GM12878 (cell line): ENCODE results near the gene GCC2. TPM values are rescaled to one million over a fixed set of nuclear protein-coding genes. Genes with fewer than 3 reads are reported as not detected.

Source experiments
- CHD1 ChIP-seq: IDR thresholded peaks from 2 replicates; pipeline ENCODE4 v1.6.1; 2012; ENCODE audit warnings: low read depth, low read length, improper control_type of control experiment
- ELK1 ChIP-seq: IDR thresholded peaks from 2 replicates; pipeline ENCODE4 v1.6.1; 2012; ENCODE audit warnings: low read depth, low read length, improper control_type of control experiment
- EP300 ChIP-seq, 2 experiments: fragments of 150-350 bp in 1 of 2; IDR thresholded peaks; 2 replicates each; pipeline ENCODE4 v1.6.1; 2011 to 2012; ENCODE audit warnings: low read depth in 2 of 2, low read length in 2 of 2, borderline replicate concordance in 1 of 2, improper control_type of control experiment in 1 of 2, inconsistent platforms in 1 of 2; ENCODE audit not compliant: control insufficient read depth in 1 of 2
- ETV6 ChIP-seq, 2 experiments: fragments of 450-650 bp in 1 of 2; IDR thresholded peaks in 1 of 2; conservative IDR thresholded peaks in 1 of 2; 2 replicates each; pipeline ENCODE4 v1.6.1; 2014; ENCODE audit warnings: antibody characterized with exemption in 1 of 2, borderline replicate concordance in 1 of 2, low read depth in 1 of 2, mild to moderate bottlenecking in 1 of 2, moderate library complexity in 1 of 2
- FOXM1 ChIP-seq: IDR thresholded peaks from 2 replicates; pipeline ENCODE4 v1.6.1; 2012; ENCODE audit warnings: low read depth, mild to moderate bottlenecking, inconsistent platforms, low read length, moderate library complexity
- HDAC2 ChIP-seq: fragments of 200-600 bp; sonication (generic); IDR thresholded peaks from 2 replicates; pipeline ENCODE4 v1.6.1; 2017
- HDAC6 ChIP-seq: fragments of 200-600 bp; sonication (generic); IDR thresholded peaks from one replicate; pipeline ENCODE4 v1.8.0; 2017; ENCODE audit warnings: antibody characterized with exemption; ENCODE audit not compliant: unreplicated experiment
- JUNB ChIP-seq: IDR thresholded peaks from 2 replicates; pipeline ENCODE4 v1.6.1; 2016; ENCODE audit warnings: antibody characterized with exemption, mild to moderate bottlenecking
- KAT2A ChIP-seq: conservative IDR thresholded peaks from 2 replicates; pipeline ENCODE4 v1.6.1; 2011; ENCODE audit warnings: low read depth, low read length; ENCODE audit not compliant: control insufficient read depth
- MYC ChIP-seq: IDR thresholded peaks from 2 replicates; pipeline ENCODE4 v1.6.1; 2011; ENCODE audit warnings: mild to moderate bottlenecking, low read length, moderate library complexity, inconsistent platforms; ENCODE audit not compliant: insufficient read depth, insufficient replicate concordance, insufficient read length, severe bottlenecking
- NR2F1 ChIP-seq: fragments of 450-650 bp; conservative IDR thresholded peaks from 2 replicates; pipeline ENCODE4 v1.6.1; 2017; ENCODE audit warnings: mild to moderate bottlenecking
- PBX3 ChIP-seq: IDR thresholded peaks from 2 replicates; pipeline ENCODE4 v1.6.1; 2011; ENCODE audit warnings: mild to moderate bottlenecking, low read depth, low read length, moderate library complexity; ENCODE audit not compliant: insufficient replicate concordance
- POLR2AphosphoS5 ChIP-seq: IDR thresholded peaks from 2 replicates; pipeline ENCODE4 v1.6.1; 2011; ENCODE audit warnings: mild to moderate bottlenecking, low read length, inconsistent platforms
- PRDM15 ChIP-seq: fragments of 450-650 bp; formaldehyde crosslinking; IDR thresholded peaks from 2 replicates; pipeline ENCODE4 v1.4.0; 2020; ENCODE audit warnings: mild to moderate bottlenecking, moderate library complexity
- RAD51 ChIP-seq: fragments of 450-650 bp; IDR thresholded peaks from 2 replicates; pipeline ENCODE4 v1.6.1; 2016; ENCODE audit warnings: moderate library complexity, mild to moderate bottlenecking, inconsistent platforms
- RELA ChIP-seq: fragments of 450-650 bp; IDR thresholded peaks from 2 replicates; pipeline ENCODE4 v1.8.0; 2014; ENCODE audit warnings: borderline replicate concordance; ENCODE audit not compliant: partially characterized antibody
- SMAD5 ChIP-seq: IDR thresholded peaks from 2 replicates; pipeline ENCODE4 v1.6.1; 2016; ENCODE audit warnings: antibody characterized with exemption, low read depth
- SMARCA5 ChIP-seq: fragments of 450-650 bp; IDR thresholded peaks from 2 replicates; pipeline ENCODE4 v1.6.1; 2017; ENCODE audit warnings: mild to moderate bottlenecking
- TARDBP ChIP-seq: IDR thresholded peaks from 2 replicates; pipeline ENCODE4 v1.6.1; 2016; ENCODE audit warnings: borderline replicate concordance
- YY1 ChIP-seq: IDR thresholded peaks from 2 replicates; pipeline ENCODE4 v1.6.1; 2011; ENCODE audit warnings: low read depth, mild to moderate bottlenecking, low read length
- ZNF274 ChIP-seq: IDR thresholded peaks from one replicate; pipeline ENCODE4 v1.8.0; 2011; ENCODE audit not compliant: insufficient read length, insufficient read depth
- polyA plus RNA-seq, 11 experiments: library from polyadenylated mRNA; depleted of rRNA in 4 of 11; unstranded in 6 of 11; stranded (reverse) in 5 of 11; fragments of >200 nt; fragmentation: Nextera tagmentation in 4 of 11; fragmentation: Illumina TruSeq in 1 of 11; extraction: Ambion mirVana in 4 of 11; extraction: Trizol in 1 of 11; gene quantifications; 1 replicate in 1 of 11; 2 replicates in 10 of 11; pipeline versions ENCODE4 v1.2.1 to v1.2.3, GENCODE V29; 2011 to 2016; ENCODE audit warnings: inconsistent platforms in 2 of 11, missing spikeins in 2 of 11, low read depth in 1 of 11
- total RNA-seq, 4 experiments: library from RNA; depleted of rRNA in 3 of 4; stranded (reverse); fragments of >200 nt in 3 of 4; fragmentation: Illumina TruSeq in 1 of 4; extraction: Trizol in 1 of 4; gene quantifications; 2 replicates each; pipeline versions ENCODE4 v1.2.1 to v1.2.3, GENCODE V29; 2013 to 2021
- TF ChIP-seq, protein P1 (sequence below): fragments of 450-650 bp; IDR thresholded peaks from 2 replicates; pipeline ENCODE4 v1.6.1; 2014; ENCODE audit warnings: mild to moderate bottlenecking
- TF ChIP-seq, protein P2 (sequence below): fragments of 450-650 bp; IDR thresholded peaks from 2 replicates; pipeline ENCODE4 v1.6.1; 2016; ENCODE audit warnings: mild to moderate bottlenecking

GCC2 gene
- total and polyA plus RNA-seq, 10 of the 15 experiments (the other 5 are each of a cell fraction or from before 2014, with no cell fraction given): 11.8 to 35.5 (median 25.4) TPM

DNA sequence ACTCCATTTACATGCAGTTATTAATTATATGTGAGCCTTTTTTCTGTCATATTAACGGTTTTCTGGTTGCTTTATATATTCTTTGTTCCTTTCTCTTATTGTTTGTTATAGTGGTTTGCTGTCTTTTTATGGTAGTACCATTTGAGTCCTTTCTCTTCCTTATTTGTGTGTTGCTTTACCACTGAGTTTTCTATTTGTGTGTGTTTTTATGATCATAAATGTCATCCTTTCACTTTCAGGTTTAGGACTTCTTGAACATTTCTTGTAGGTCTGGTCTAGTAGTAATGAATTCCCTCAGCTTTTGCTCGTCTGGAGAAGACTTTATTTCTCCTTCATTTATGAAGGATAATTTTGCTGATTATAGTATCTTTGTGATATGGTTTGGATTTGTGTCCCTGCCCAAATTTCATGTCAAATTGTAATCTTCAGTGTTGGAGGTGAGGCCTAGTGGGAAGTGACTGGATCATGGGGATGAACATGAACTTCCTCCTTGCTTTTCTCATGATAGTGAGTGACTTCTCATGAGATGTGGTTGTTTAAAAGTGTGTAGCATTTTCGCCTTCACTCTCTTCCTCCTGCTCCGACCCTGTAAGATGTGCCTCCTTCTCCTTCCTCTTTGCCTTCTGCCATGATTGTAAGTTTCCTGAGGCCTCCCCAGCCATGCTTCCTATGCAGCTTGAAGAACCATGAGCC lies 11.5 kb downstream of the GCC2 start (continued):
- TF ChIP-seq EP300 (IDR thresholded peaks at IDR 0.05; ENCODE audit: borderline replicate concordance in 1 of 2, control insufficient read depth in 1 of 2, low read depth in 2 of 2, low read length in 2 of 2): no peak; a peak in 1 of 4 replicates
- TF ChIP-seq ZNF274: no peak
- TF ChIP-seq JUNB: peak; percentile 51
- TF ChIP-seq, protein P1, sequence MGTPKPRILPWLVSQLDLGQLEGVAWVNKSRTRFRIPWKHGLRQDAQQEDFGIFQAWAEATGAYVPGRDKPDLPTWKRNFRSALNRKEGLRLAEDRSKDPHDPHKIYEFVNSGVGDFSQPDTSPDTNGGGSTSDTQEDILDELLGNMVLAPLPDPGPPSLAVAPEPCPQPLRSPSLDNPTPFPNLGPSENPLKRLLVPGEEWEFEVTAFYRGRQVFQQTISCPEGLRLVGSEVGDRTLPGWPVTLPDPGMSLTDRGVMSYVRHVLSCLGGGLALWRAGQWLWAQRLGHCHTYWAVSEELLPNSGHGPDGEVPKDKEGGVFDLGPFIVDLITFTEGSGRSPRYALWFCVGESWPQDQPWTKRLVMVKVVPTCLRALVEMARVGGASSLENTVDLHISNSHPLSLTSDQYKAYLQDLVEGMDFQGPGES: no peak
- no peak for TF ChIP-seq SMARCA5
- TF ChIP-seq HDAC6: no peak
- no peak for TF ChIP-seq TARDBP
- no peak for TF ChIP-seq POLR2AphosphoS5
- no peak for TF ChIP-seq NR2F1
- TF ChIP-seq PRDM15: no peak
- TF ChIP-seq YY1: no peak
- TF ChIP-seq, protein P2, sequence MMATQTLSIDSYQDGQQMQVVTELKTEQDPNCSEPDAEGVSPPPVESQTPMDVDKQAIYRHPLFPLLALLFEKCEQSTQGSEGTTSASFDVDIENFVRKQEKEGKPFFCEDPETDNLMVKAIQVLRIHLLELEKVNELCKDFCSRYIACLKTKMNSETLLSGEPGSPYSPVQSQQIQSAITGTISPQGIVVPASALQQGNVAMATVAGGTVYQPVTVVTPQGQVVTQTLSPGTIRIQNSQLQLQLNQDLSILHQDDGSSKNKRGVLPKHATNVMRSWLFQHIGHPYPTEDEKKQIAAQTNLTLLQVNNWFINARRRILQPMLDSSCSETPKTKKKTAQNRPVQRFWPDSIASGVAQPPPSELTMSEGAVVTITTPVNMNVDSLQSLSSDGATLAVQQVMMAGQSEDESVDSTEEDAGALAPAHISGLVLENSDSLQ: no peak
- TF ChIP-seq RAD51: no peak
- TF ChIP-seq CHD1: no peak
- no peak for TF ChIP-seq ELK1
- TF ChIP-seq RELA: no peak
- peak in 1 of 2 experiments; percentile 58; a peak in 1 of 4 replicates for TF ChIP-seq ETV6 (conservative IDR thresholded peaks at IDR 0.05 in 1 of 2, IDR thresholded peaks at IDR 0.05 in 1 of 2; ENCODE audit: borderline replicate concordance in 1 of 2, low read depth in 1 of 2)
- TF ChIP-seq MYC: no peak
- TF ChIP-seq PBX3: no peak
- TF ChIP-seq HDAC2: no peak
- peak; percentile 40; the same call in 1 of the 2 replicates for TF ChIP-seq FOXM1
- no peak for TF ChIP-seq SMAD5
- no peak for TF ChIP-seq KAT2A
